Measurements from ENCODE around the gene RNF227. TPM values are rescaled to one million over a fixed set of nuclear protein-coding genes. Genes with fewer than 3 reads are reported as not detected.

The RNF227 gene
- total and polyA plus RNA-seq, 4 donors, result 0.17 to 1.4 (median 0.32) TPM

DNA sequence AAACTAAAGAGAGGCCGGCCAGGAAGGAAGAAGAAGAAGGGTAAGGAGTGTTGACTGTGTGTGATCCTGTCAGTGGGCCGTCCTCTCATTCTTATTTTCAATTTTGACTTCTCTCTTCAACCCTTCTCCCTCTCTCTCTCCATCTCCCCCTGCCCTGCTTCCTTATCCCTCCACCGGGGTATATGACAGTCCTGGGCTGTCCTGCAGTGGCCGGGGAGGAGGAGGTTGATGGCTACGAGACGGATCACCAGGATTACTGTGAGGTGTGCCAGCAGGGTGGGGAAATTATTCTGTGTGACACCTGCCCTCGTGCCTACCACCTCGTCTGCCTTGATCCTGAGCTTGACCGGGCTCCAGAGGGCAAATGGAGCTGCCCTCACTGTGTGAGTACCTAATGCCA lies 21.9 kb downstream of the RNF227 start:
- peaks cover 0 to 13% (median 9%) of the 10 kb centered on the region in 4 donors for H3K4me1 ChIP-seq (ENCODE audit: control insufficient read depth in 4 of 4, insufficient read depth in 4 of 4, low read length in 3 of 4)
- H3K4me3 ChIP-seq (ENCODE audit: low read depth in 1 of 3, low read length in 3 of 3), result no peak overlapping the region
- H3K36me3 ChIP-seq (ENCODE audit: control insufficient read depth in 4 of 4, insufficient read depth in 3 of 4, low read depth in 1 of 4, low read length in 3 of 4), result peaks cover 0 to 16% (median 1%) of the 10 kb centered on the region in 4 donors
- no peaks in the 10 kb centered on the region for H3K27me3 ChIP-seq (ENCODE audit: control insufficient read depth in 4 of 4, insufficient read depth in 4 of 4, low read length in 3 of 4)
- WGBS, result 96% methylated on average over 9 of the region's 9 CpGs
- H3K9ac ChIP-seq (ENCODE audit: low read depth in 1 of 2, low read length in 2 of 2), result no peak overlapping the region
- H3K9me3 ChIP-seq (ENCODE audit: control insufficient read depth in 4 of 4, low read length in 3 of 4), result no peaks in the 10 kb centered on the region
- H3K27ac ChIP-seq (ENCODE audit: low read depth in 1 of 2, low read length in 2 of 2), result no peak overlapping the region
- peak; percentile 14 for DNase-seq (ENCODE audit: low spot score)
- TF ChIP-seq RAD21 (IDR thresholded peaks at IDR 0.05) (no peak), EGR1 (IDR thresholded peaks at IDR 0.05; ENCODE audit: low read depth in 2 of 2) (no peak), FOXA1 (IDR thresholded peaks at IDR 0.05) (no peak), JUND (IDR thresholded peaks at IDR 0.05) (no peak), GABPA (IDR thresholded peaks at IDR 0.05 in 1 of 2, conservative IDR thresholded peaks at IDR 0.05 in 1 of 2) (no peak), YY1 (IDR thresholded peaks at IDR 0.05) (no peak), TAF1 (conservative IDR thresholded peaks at IDR 0.05) (no peak), SP1 (IDR thresholded peaks at IDR 0.05) (no peak), HNF4A (conservative IDR thresholded peaks at IDR 0.05) (no peak), RXRA (IDR thresholded peaks at IDR 0.05) (no peak)
- TF ChIP-seq, protein P1, sequence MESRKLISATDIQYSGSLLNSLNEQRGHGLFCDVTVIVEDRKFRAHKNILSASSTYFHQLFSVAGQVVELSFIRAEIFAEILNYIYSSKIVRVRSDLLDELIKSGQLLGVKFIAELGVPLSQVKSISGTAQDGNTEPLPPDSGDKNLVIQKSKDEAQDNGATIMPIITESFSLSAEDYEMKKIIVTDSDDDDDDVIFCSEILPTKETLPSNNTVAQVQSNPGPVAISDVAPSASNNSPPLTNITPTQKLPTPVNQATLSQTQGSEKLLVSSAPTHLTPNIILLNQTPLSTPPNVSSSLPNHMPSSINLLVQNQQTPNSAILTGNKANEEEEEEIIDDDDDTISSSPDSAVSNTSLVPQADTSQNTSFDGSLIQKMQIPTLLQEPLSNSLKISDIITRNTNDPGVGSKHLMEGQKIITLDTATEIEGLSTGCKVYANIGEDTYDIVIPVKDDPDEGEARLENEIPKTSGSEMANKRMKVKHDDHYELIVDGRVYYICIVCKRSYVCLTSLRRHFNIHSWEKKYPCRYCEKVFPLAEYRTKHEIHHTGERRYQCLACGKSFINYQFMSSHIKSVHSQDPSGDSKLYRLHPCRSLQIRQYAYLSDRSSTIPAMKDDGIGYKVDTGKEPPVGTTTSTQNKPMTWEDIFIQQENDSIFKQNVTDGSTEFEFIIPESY (IDR thresholded peaks at IDR 0.05), result no peak

DNA sequence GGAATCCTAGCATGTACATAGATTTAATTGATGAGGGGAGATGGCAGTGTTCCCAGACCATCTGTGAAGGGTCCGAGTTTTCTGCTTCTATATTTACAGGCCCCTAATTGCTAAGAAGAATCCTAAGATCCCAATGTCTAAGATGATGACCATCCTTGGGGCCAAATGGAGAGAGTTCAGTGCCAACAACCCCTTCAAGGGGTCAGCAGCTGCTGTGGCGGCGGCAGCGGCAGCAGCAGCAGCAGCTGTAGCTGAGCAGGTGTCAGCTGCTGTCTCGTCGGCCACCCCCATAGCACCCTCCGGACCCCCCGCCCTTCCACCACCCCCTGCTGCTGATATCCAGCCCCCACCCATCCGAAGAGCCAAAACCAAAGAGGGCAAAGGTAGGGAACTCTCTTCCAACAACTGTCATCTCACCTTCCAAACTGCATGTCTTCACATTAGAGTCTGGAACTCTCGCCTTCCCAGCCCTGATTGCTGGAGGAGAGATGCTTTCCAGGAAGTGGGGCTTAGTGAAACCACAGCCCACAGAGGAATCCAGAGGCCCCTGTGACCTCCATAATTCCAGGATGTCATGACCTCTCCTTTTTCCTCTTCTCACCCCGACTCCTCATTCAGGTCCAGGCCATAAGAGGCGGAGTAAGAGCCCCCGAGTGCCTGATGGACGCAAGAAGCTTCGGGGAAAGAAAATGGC lies 22.8 kb downstream of the RNF227 start:
- Histone ChIP-seq H3K27ac (ENCODE audit: low read depth in 1 of 2, low read length in 2 of 2) (no peak overlapping the region), H3K4me1 (ENCODE audit: control insufficient read depth in 4 of 4, insufficient read depth in 4 of 4, low read length in 3 of 4) (peaks cover 6 to 22% (median 18%) of the 10 kb centered on the region in 4 donors), H3K9me3 (ENCODE audit: control insufficient read depth in 4 of 4, low read length in 3 of 4) (no peaks in the 10 kb centered on the region), H3K9ac (ENCODE audit: low read depth in 1 of 2, low read length in 2 of 2) (no peak overlapping the region), H3K36me3 (ENCODE audit: control insufficient read depth in 4 of 4, insufficient read depth in 3 of 4, low read depth in 1 of 4, low read length in 3 of 4) (peaks cover 0 to 13% (median 0%) of the 10 kb centered on the region in 4 donors), H3K27me3 (ENCODE audit: control insufficient read depth in 4 of 4, insufficient read depth in 4 of 4, low read length in 3 of 4) (no peaks in the 10 kb centered on the region), H3K4me3 (ENCODE audit: low read depth in 1 of 3, low read length in 3 of 3) (no peak overlapping the region)
- TF ChIP-seq, protein P2, sequence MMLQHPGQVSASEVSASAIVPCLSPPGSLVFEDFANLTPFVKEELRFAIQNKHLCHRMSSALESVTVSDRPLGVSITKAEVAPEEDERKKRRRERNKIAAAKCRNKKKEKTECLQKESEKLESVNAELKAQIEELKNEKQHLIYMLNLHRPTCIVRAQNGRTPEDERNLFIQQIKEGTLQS (IDR thresholded peaks at IDR 0.05), result no peak
- TF ChIP-seq HNF4A (conservative IDR thresholded peaks at IDR 0.05) (no peak), TAF1 (conservative IDR thresholded peaks at IDR 0.05) (no peak), FOXA1 (IDR thresholded peaks at IDR 0.05) (no peak), GABPA (IDR thresholded peaks at IDR 0.05 in 1 of 2, conservative IDR thresholded peaks at IDR 0.05 in 1 of 2) (no peak), NR2F2 (IDR thresholded peaks at IDR 0.05) (no peak), SP1 (IDR thresholded peaks at IDR 0.05) (no peak), YY1 (IDR thresholded peaks at IDR 0.05) (no peak), EGR1 (IDR thresholded peaks at IDR 0.05; ENCODE audit: low read depth in 2 of 2) (no peak), RAD21 (IDR thresholded peaks at IDR 0.05) (no peak), HNF4G (IDR thresholded peaks at IDR 0.05) (no peak)
- TF ChIP-seq, protein P3, sequence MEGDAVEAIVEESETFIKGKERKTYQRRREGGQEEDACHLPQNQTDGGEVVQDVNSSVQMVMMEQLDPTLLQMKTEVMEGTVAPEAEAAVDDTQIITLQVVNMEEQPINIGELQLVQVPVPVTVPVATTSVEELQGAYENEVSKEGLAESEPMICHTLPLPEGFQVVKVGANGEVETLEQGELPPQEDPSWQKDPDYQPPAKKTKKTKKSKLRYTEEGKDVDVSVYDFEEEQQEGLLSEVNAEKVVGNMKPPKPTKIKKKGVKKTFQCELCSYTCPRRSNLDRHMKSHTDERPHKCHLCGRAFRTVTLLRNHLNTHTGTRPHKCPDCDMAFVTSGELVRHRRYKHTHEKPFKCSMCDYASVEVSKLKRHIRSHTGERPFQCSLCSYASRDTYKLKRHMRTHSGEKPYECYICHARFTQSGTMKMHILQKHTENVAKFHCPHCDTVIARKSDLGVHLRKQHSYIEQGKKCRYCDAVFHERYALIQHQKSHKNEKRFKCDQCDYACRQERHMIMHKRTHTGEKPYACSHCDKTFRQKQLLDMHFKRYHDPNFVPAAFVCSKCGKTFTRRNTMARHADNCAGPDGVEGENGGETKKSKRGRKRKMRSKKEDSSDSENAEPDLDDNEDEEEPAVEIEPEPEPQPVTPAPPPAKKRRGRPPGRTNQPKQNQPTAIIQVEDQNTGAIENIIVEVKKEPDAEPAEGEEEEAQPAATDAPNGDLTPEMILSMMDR (IDR thresholded peaks at IDR 0.05; ENCODE audit: low read depth, low read length, missing input control), result no peak
- TF ChIP-seq, protein P4, sequence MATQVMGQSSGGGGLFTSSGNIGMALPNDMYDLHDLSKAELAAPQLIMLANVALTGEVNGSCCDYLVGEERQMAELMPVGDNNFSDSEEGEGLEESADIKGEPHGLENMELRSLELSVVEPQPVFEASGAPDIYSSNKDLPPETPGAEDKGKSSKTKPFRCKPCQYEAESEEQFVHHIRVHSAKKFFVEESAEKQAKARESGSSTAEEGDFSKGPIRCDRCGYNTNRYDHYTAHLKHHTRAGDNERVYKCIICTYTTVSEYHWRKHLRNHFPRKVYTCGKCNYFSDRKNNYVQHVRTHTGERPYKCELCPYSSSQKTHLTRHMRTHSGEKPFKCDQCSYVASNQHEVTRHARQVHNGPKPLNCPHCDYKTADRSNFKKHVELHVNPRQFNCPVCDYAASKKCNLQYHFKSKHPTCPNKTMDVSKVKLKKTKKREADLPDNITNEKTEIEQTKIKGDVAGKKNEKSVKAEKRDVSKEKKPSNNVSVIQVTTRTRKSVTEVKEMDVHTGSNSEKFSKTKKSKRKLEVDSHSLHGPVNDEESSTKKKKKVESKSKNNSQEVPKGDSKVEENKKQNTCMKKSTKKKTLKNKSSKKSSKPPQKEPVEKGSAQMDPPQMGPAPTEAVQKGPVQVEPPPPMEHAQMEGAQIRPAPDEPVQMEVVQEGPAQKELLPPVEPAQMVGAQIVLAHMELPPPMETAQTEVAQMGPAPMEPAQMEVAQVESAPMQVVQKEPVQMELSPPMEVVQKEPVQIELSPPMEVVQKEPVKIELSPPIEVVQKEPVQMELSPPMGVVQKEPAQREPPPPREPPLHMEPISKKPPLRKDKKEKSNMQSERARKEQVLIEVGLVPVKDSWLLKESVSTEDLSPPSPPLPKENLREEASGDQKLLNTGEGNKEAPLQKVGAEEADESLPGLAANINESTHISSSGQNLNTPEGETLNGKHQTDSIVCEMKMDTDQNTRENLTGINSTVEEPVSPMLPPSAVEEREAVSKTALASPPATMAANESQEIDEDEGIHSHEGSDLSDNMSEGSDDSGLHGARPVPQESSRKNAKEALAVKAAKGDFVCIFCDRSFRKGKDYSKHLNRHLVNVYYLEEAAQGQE (IDR thresholded peaks at IDR 0.05), result no peak
- TF ChIP-seq, protein P1 (IDR thresholded peaks at IDR 0.05), result no peak
- TF ChIP-seq, protein P5, sequence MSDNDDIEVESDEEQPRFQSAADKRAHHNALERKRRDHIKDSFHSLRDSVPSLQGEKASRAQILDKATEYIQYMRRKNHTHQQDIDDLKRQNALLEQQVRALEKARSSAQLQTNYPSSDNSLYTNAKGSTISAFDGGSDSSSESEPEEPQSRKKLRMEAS (IDR thresholded peaks at IDR 0.05), result no peak
- 94% methylated on average over 15 of the region's 15 CpGs for WGBS
- no peak for DNase-seq (ENCODE audit: low spot score)

All from liver (tissue), 9 donors.